Amniotic stem cell (primary cell): ENCODE data around the gene PKD2.

Experiments used
- DNase-seq: peaks from one replicate; lab custom pipeline; 2025; lab: John Stamatoyannopoulos, UW

The PKD2 gene

GRCh38 chr4:88027611-88028608 lies 20.5 kb downstream of the PKD2 start:
- peak; percentile 80 for DNase-seq

GRCh38 chr4:88028946-88029345 lies 21.5 kb downstream of the PKD2 start:
- no peak for DNase-seq

GRCh38 chr4:88029556-88029955 lies 22.1 kb downstream of the PKD2 start:
- no peak for DNase-seq

GRCh38 chr4:88030565-88031310 lies 23.3 kb downstream of the PKD2 start:
- DNase-seq: no peak

- no peak for DNase-seq
These were observed 25.9 kb downstream of the PKD2 start for GRCh38 chr4:88033309-88033708.

GRCh38 chr4:88035292-88035691 lies 27.9 kb downstream of the PKD2 start:
- DNase-seq: no peak

GRCh38 chr4:88037447-88037846 lies 30.0 kb downstream of the PKD2 start:
- no peak for DNase-seq

GRCh38 chr4:88037936-88038335 lies 30.5 kb downstream of the PKD2 start:
- no peak for DNase-seq

- no peak for DNase-seq
These were observed 33.3 kb downstream of the PKD2 start for GRCh38 chr4:88040707-88041106.

GRCh38 chr4:88041626-88042025 lies 34.2 kb downstream of the PKD2 start:
- no peak for DNase-seq

- DNase-seq: no peak
These were observed 35.6 kb downstream of the PKD2 start for GRCh38 chr4:88043001-88043400.

- no peak for DNase-seq
These were observed 36.3 kb downstream of the PKD2 start for GRCh38 chr4:88043586-88044340.

GRCh38 chr4:88045021-88045420 lies 37.6 kb downstream of the PKD2 start:
- no peak for DNase-seq

- DNase-seq: no peak
These were observed 46.8 kb downstream of the PKD2 start for GRCh38 chr4:88054229-88054628.

- peak; percentile 12 for DNase-seq
These were observed 47.5 kb downstream of the PKD2 start for GRCh38 chr4:88054901-88055300.

- no peak for DNase-seq
These were observed 50.9 kb downstream of the PKD2 start for GRCh38 chr4:88058295-88058694.

GRCh38 chr4:88059766-88060165 lies 52.3 kb downstream of the PKD2 start:
- no peak for DNase-seq

- DNase-seq: no peak
These were observed 53.0 kb downstream of the PKD2 start for GRCh38 chr4:88060431-88060830.

GRCh38 chr4:88062311-88062710 lies 54.9 kb downstream of the PKD2 start:
- DNase-seq: no peak

- no peak for DNase-seq
These were observed 55.4 kb downstream of the PKD2 start for GRCh38 chr4:88062843-88063242.

GRCh38 chr4:88063634-88064296 lies 56.3 kb downstream of the PKD2 start:
- DNase-seq: no peak

- DNase-seq: no peak
These were observed 57.0 kb downstream of the PKD2 start for GRCh38 chr4:88064410-88064809.
